B cell (primary cell): Measurements from ENCODE around the gene ZNF222.

ENCODE experiments used
- EZH2 ChIP-seq: IDR thresholded peaks from 2 replicates; pipeline ENCODE4 v1.6.1; 2012; ENCODE audit warnings: borderline replicate concordance, low read depth, mild to moderate bottlenecking, moderate library complexity, low read length; ENCODE audit not compliant: insufficient read depth, poor library complexity, severe bottlenecking
- TF ChIP-seq, protein P1 (sequence below): fragments of 200-600 bp; IDR thresholded peaks from one replicate; pipeline ENCODE4 v1.8.0; 2022; ENCODE audit warnings: antibody characterized with exemption, mild to moderate bottlenecking

DNA sequence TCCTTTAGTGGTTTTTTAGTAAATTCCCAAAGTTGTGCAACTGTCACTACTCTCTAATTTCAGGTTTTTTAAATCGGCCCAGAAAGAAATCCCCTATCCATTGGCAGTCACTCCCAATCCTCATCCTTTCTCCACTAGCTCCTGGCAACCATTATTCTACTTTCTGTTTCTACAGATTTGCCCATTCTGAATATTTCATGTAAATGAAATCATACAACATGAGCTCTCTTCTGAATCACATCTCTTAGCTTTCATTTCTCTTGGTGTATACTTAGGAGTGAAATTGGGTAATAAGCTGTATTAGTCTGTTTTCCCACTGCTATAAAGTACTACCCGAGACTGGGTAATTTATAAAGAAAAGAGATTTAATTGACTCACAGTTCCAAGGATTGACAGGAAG lies 17.0 kb downstream of the ZNF222 start:
- TF ChIP-seq, protein P1, sequence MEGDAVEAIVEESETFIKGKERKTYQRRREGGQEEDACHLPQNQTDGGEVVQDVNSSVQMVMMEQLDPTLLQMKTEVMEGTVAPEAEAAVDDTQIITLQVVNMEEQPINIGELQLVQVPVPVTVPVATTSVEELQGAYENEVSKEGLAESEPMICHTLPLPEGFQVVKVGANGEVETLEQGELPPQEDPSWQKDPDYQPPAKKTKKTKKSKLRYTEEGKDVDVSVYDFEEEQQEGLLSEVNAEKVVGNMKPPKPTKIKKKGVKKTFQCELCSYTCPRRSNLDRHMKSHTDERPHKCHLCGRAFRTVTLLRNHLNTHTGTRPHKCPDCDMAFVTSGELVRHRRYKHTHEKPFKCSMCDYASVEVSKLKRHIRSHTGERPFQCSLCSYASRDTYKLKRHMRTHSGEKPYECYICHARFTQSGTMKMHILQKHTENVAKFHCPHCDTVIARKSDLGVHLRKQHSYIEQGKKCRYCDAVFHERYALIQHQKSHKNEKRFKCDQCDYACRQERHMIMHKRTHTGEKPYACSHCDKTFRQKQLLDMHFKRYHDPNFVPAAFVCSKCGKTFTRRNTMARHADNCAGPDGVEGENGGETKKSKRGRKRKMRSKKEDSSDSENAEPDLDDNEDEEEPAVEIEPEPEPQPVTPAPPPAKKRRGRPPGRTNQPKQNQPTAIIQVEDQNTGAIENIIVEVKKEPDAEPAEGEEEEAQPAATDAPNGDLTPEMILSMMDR = no peak
- TF ChIP-seq EZH2 = no peak
